ENCODE data around the gene ARHGAP26. TPM values are rescaled to one million over a fixed set of nuclear protein-coding genes. Genes with fewer than 3 reads are reported as not detected.

The ARHGAP26 gene
- total RNA-seq, 2 donors from 2014 or later: 31.8 to 39.5 TPM

GRCh38 chr5:142878111-142878510 is 107.9 kb downstream of the ARHGAP26 start:
- intact Hi-C loops (cut with DNase I): no loop called here
- no peak for DNase-seq (ENCODE audit: low spot score)

- intact Hi-C loops (cut with DNase I): no loop called here
- DNase-seq (ENCODE audit: low spot score): no peak
These were observed 108.5 kb downstream of the ARHGAP26 start for GRCh38 chr5:142878638-142879037.

GRCh38 chr5:142881076-142881783 is 111.1 kb downstream of the ARHGAP26 start:
- no peak for DNase-seq (ENCODE audit: low spot score)
- intact Hi-C loops (cut with DNase I): loop anchor here (2.0 to 5.0 kb wide), 2 partner anchors 162 to 164 kb away; no protein-coding TSS in a partner anchor

- intact Hi-C loops (cut with DNase I): loop anchor here (2.0 to 5.0 kb wide), 2 partner anchors 163 to 164 kb away; no protein-coding TSS in a partner anchor
- no peak for DNase-seq (ENCODE audit: low spot score)
These were observed 111.6 kb downstream of the ARHGAP26 start for GRCh38 chr5:142881784-142882126.

- intact Hi-C loops (cut with DNase I): loop anchor here in 1 of 2 donors (5.0 kb wide), 1 partner anchor 166 kb away; no protein-coding TSS in a partner anchor
- DNase-seq (ENCODE audit: low spot score): peak; percentile 84
These were observed 112.8 kb downstream of the ARHGAP26 start for GRCh38 chr5:142883025-142883424.

GRCh38 chr5:142883438-142883837 is 113.3 kb downstream of the ARHGAP26 start:
- intact Hi-C loops (cut with DNase I): loop anchor here in 1 of 2 donors (5.0 kb wide), 1 partner anchor 166 kb away; no protein-coding TSS in a partner anchor
- no peak for DNase-seq (ENCODE audit: low spot score)

- no peak for DNase-seq (ENCODE audit: low spot score)
- intact Hi-C loops (cut with DNase I): loop anchor here in 1 of 2 donors (5.0 kb wide), 1 partner anchor 167 kb away; no protein-coding TSS in a partner anchor
These were observed 113.9 kb downstream of the ARHGAP26 start for GRCh38 chr5:142884029-142884428.

- DNase-seq (ENCODE audit: low spot score): no peak
- intact Hi-C loops (cut with DNase I): loop anchor here in 1 of 2 donors (5.0 kb wide), 1 partner anchor 274 kb away; no protein-coding TSS in a partner anchor
These were observed 116.0 kb downstream of the ARHGAP26 start for GRCh38 chr5:142886211-142886610.

GRCh38 chr5:142886956-142887355 is 116.8 kb downstream of the ARHGAP26 start:
- intact Hi-C loops (cut with DNase I): loop anchor here in 1 of 2 donors (5.0 kb wide), 1 partner anchor 275 kb away; no protein-coding TSS in a partner anchor
- no peak for DNase-seq (ENCODE audit: low spot score)

GRCh38 chr5:142888469-142889085 is 118.4 kb downstream of the ARHGAP26 start:
- intact Hi-C loops (cut with DNase I): loop anchor here in 1 of 2 donors (5.0 kb wide), 1 partner anchor 276 kb away; no protein-coding TSS in a partner anchor
- DNase-seq (ENCODE audit: low spot score): no peak

- DNase-seq (ENCODE audit: low spot score): no peak
- intact Hi-C loops (cut with DNase I): no loop called here
These were observed 121.8 kb downstream of the ARHGAP26 start for GRCh38 chr5:142892021-142892420.

GRCh38 chr5:142894315-142894714 is 124.1 kb downstream of the ARHGAP26 start:
- intact Hi-C loops (cut with DNase I): no loop called here

GRCh38 chr5:142894749-142895148 is 124.6 kb downstream of the ARHGAP26 start:
- intact Hi-C loops (cut with DNase I): no loop called here
- no peak for DNase-seq (ENCODE audit: low spot score)

More at GRCh38 chr5:142894315-142894714, 124.1 kb downstream of the ARHGAP26 start:
- no peak for DNase-seq (ENCODE audit: low spot score)

GRCh38 chr5:142896325-142897007 is 126.3 kb downstream of the ARHGAP26 start:
- no peak for DNase-seq (ENCODE audit: low spot score)
- intact Hi-C loops (cut with DNase I): no loop called here

- intact Hi-C loops (cut with DNase I): no loop called here
- no peak for DNase-seq (ENCODE audit: low spot score)
These were observed 127.2 kb downstream of the ARHGAP26 start for GRCh38 chr5:142897328-142897727.

- DNase-seq (ENCODE audit: low spot score): no peak
- intact Hi-C loops (cut with DNase I): no loop called here
These were observed 130.8 kb downstream of the ARHGAP26 start for GRCh38 chr5:142900927-142901326.

- no peak for DNase-seq (ENCODE audit: low spot score)
- intact Hi-C loops (cut with DNase I): no loop called here
These were observed 131.5 kb downstream of the ARHGAP26 start for GRCh38 chr5:142901476-142902185.

GRCh38 chr5:142902186-142902965 is 132.2 kb downstream of the ARHGAP26 start:
- DNase-seq (ENCODE audit: low spot score): no peak
- intact Hi-C loops (cut with DNase I): no loop called here

Data from posterior vena cava (tissue), 2 donors.